GM19328 (cell line): ENCODE data around the gene TBC1D4.
A peak's percentile ranks its signal among the peaks of the same experiment; 100 is the strongest.
"Not testable (repeated sequence)": the region's sequence is repeated elsewhere in the genome, so short reads cannot be mapped to it uniquely, and the experiment has no call there.

Source experiments
- ATAC-seq: cut with Tn5 transposase; IDR thresholded peaks from one replicate; pipeline ENCODE4 v1.9.1; 2021; ENCODE audit warnings: mild to moderate bottlenecking, moderate library complexity; ENCODE audit not compliant: unreplicated experiment

The TBC1D4 gene

DNA sequence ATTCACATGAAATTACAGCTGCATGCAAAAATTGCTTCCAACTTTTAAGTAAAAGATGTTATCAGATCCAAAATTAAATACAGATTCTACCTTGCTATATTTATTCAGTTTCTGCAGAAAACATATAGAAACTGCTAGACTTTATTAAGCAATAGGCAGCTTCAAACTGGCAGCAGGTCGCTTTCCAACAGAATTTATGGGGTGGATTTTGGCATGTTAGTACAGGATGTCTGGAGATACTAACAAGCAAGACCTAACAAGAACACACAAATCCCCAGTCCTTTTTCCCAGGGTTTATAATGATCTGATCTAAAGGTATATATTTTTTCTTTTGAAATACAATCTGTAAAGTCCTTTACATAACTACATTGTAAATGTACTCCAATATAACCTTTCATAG lies 27.5 kb downstream of the TBC1D4 start:
- no peak for ATAC-seq

DNA sequence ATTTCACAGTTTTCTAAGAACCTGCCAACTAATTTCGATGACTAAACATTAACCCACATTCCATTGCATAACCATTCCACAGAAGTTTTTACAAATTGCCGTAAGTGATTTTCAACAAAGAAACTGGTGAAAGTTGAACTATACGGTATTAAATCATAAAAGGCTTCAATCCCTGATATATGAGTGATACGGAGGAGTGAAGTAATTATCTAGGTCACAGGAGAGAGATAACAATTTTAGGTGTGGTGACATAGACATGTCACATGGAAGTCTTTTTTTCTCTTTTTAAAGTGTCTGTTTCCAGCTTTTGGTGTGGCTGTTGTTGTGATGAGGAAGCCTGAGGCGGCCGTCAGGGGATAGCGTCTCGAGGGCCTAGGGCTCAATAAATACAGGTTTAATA lies 29.4 kb downstream of the TBC1D4 start:
- no peak for ATAC-seq

DNA sequence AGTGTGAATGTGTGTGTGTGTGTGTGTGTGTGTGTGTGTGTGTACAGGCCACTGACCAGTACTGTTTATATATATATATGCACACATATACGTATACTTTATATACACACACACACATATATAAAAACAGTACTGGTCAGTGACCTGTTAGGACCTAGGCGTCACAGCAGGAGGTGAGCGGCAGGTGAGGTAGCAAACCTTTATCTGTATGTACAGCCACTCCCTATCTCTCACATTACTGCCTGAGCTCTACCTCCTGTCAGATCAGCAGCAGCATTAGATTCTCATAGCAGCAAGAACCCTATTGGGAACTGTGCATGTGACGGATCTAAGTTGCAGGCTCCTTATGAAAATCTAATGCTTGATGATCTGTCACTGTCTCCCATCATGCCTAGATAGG lies 34.5 kb downstream of the TBC1D4 start:
- ATAC-seq: no peak

DNA sequence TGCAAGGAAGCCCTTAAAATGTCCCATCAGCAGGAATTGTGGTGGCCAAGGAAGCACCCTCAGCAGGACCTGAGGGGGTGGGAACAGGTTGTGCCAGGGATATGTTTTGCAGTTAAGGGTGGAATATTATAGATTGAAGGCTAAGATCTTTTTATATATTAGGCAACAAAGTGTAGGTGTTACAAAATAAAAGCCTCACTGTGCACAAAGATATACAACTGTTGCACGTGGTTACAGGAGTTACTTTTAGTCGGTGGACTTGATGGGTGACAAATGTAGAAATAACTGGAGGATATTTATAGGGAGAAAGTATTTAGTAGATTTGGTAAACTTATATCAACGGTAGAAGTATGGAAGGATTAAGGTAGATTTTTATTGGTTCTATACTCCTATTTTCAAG lies 35.1 kb downstream of the TBC1D4 start:
- ATAC-seq: no peak

DNA sequence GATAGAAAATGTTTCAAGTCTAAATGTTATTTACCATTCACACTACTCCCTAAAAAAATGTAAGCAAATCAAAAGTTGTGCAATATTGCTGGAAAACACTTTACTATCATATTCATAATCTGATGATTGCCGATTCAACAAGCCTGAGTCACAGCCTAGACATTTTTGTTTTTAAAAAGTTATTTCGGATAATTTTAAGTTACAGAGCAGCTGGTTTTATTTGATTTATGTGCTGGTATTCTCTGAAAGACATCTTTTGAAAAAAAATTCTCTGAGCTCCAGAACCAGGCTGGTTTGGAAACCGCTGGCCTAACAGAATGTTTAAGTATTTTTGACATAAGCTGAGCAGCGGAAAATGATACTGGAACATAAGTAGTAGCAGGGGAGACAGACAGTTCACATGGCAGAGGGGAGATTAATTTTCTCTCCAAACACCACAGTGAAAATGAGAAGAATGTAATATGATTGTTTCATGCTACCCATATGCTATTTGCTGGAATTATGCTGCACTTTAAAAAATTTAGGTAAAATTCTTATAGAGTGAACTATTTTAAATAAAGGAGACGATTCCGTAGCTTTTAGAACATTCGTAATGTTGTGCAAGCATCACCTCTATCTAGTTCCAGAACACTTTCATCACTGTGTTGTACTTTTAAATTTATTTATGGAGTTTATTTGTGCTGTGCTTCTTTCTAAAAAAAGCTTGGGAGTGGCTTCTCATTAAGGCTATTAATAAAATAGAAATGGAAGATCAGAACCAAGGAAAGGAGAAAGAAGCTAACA lies 36.1 kb downstream of the TBC1D4 start:
- no peak for ATAC-seq

DNA sequence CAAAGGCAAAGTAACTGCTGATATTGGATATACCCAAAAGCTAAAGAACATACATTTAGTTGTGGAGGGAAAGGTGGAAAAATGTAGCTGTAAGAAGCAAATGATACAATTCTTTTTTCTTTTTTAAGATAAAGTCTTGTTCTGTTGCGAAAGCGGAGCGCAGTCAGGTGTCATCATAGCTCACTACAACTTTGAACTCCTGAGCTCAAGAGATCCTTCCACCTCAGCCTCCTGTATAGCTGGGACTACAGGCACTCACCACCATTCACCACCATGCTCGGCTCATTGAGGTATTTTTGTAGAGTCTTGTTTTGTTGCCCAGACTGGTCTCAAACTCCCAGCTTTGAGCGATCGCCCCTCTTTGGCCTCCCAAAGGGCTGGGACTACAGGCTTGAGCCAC lies 38.0 kb downstream of the TBC1D4 start:
- ATAC-seq: no peak

DNA sequence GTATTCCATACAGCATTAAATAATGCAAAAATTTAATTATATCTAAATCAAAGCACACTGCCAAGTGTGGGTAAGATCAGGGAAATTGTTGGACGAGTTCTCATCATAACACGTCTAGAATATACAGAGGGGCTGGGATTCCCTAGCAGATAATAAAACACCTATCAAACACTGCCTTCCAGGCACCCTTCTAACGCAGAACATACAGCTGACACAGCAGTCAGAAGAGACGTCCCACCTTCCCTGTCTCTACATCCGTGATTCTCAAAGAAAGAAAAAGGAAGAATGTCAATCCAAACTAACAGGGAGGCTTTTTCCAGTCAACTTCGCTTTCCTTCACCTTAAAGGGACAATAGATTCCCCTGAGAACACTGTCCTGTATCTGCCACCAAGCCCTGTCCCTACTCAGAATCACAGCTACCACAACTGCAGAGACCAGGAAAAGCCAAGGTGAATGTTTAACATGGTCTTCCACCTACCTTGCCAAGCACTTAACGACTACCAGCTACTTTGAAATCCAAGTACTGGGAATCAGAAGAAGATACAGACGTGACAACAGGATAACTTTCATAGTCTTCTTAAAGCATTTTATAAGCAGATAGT lies 38.5 kb downstream of the TBC1D4 start:
- ATAC-seq: no peak

DNA sequence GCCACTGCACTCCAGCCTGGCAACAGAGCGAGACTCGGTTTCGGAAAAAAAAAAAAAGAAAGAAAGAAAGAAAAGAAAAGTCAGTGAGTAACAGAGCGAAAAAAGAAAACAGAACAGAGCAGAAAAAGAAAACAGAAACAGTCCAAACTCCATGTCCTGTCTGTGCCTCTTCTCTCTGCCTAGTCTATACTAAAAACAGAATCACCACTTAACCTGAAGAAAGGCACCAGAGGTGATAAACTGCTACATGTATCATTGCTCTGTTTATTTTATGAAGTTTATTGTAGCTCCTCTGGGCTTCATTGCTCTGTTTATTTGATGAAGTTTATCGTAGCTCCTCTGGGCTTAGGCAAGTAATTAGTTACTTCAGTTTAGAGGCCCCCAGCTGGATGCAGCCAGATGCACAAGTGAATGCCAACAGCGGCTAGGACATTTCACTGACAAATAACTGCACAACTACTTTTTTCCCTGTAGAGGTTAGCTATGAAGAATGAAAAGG lies 39.2 kb downstream of the TBC1D4 start:
- ATAC-seq: no peak

DNA sequence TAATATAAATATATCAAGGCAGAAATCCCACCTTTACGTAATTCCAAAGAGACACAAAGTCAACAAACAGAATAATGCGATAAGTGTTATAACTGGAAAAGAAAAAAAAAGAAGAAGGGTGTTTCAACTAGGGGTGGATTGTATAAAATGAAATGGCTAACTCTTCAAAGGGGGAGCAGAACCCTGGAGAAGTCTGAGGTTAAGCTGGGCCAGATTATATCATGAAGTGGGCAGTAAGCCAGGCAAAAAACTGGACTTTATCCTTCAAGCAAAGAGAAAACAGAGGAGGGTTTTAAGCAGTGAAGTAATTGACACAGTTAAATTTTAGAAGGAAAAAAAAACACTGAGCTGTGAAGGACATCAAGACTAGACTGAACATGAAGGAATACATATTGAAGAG lies 41.9 kb downstream of the TBC1D4 start:
- ATAC-seq: no peak

DNA sequence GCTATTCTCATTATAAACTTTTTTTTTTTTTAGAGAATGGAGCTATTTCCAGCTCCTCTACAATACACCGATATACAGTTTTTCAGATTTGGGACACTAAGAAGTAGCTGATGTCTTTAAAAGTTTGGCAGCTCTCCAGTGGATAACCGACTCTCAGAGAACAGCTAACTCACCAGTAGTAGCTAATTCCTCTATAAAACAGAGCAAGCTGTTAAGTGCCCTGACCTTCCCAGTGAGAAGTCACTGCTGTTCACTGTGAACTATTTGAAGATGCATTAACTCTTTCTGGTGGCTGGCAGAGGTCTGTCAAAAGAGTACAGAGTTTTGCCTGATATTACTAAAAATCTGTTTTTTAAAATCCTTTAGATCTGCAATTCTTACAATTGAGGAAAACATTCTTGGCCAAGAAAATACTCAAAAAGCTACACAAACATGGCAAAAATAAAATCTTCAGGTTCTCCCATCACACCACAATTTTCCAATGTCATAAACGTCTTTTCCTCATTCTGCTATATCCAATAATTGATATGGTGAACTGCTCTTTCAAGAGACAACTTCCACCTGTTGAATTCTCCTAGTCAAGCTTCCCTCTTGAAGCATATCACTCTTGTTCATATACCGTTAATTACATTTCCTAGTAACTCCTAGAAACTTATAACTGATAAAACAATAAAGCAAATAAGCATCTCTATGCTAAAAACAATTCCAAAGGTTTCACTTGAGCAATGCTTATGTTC lies 44.2 kb downstream of the TBC1D4 start:
- ATAC-seq: no peak

DNA sequence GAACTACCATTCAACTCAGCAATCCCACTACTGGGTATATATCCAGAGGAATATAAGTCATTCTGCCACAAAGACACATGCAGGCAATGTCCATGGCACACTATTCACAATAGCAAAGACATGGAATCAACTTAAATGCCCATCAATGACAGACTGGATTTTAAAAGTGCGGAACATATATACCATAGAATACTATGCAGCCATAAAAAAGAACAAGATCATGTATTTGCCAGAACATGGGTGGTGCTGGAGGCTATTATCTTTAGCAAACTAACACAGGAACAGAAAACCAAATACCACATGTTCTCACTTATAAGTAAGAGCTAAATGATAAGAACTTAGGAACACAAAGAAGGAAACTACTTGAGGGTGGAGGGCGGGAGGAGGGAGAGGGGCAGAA lies 47.8 kb downstream of the TBC1D4 start:
- ATAC-seq: not testable (repeated sequence)

DNA sequence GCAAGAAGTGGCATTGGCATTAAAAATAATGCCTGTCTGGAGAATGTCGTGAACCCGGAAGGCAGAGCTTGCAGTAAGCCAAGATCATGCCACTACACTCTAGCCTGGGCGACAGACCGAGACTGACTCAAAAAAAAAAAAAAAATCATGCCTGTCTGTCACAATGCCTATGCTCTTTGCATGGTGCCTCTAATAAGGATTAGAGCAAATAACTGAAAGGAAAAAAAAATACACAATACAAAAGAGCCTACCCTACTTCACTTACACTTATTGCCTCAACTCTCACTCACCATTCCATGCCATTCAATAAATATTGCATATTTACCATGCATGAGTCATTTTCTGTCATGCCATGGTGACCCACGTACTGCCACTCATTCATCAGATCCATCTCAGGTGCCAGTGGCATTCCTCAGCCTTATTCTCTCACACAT lies 49.1 kb downstream of the TBC1D4 start:
- ATAC-seq: no peak

DNA sequence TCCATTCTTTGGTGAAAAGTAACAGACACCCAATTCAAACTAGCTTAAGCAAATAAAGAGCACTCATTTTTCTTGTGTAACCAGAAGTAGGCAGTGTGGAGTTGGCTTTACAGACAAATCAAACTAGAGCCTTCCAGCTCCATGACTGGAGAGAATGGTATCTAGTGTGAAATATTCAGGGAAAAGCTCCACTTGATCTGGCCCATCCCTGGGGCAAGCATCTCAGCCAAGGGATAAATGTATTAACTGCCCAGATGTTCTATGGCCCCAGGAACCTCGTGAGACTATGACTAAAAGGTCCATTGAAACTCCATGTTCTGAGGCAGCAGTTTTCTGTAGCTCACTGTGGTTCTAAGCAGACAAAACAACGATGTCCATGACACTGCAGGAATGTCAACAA lies 49.9 kb downstream of the TBC1D4 start:
- no peak for ATAC-seq

DNA sequence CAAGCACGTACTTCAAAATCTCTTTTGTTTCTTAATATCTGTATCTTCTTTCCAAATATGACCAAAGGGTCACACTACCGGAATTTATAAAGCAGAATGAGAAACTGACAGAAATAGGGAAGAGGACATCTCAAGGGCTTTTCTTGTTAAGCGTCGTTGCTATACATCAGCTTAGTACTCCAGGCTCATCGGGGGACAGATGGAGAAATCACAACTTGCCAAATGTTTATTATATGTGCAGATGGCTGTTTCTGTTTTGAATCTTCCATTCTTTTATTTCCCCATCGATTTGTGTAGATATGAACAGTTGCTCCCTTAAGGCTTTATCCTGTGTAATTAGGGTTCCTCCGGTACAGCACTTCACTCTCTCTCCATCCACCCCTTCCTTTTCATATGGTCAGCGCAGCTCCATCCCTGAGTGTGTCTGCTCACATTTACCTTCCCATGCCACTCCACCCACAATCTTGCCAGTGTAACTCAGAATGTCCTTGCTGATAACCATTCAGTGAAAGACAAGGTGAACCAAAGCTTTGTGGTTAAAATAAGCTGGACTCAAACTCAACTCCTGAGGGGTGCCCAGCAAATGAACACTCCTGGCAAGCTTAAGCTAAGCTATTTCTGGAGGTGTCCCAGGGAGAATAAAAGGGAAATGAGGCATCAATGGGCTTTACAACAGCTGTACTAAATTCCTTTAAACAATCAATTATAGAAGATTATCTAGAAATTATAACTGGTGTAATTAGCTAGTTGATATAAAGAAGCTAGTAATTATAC lies 51.3 kb downstream of the TBC1D4 start:
- no peak for ATAC-seq

DNA sequence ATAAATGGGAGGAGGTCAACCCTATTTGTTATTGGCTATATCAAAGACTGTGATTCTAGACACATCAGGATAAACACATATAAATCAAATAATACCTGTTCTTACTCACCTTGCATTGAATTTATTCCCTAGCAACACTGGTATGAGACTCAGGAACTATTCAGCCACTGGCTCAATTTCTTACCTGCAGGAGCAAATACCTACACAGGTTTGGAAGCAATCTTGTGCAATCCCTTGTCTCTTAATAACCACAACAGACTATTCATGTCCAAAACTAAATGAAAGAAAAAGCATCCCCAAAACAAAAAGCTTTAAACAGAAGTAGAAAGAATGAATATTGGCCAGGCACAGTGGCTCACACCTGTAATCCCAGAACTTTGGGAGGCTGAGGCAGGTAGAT lies 55.5 kb downstream of the TBC1D4 start:
- no peak for ATAC-seq

DNA sequence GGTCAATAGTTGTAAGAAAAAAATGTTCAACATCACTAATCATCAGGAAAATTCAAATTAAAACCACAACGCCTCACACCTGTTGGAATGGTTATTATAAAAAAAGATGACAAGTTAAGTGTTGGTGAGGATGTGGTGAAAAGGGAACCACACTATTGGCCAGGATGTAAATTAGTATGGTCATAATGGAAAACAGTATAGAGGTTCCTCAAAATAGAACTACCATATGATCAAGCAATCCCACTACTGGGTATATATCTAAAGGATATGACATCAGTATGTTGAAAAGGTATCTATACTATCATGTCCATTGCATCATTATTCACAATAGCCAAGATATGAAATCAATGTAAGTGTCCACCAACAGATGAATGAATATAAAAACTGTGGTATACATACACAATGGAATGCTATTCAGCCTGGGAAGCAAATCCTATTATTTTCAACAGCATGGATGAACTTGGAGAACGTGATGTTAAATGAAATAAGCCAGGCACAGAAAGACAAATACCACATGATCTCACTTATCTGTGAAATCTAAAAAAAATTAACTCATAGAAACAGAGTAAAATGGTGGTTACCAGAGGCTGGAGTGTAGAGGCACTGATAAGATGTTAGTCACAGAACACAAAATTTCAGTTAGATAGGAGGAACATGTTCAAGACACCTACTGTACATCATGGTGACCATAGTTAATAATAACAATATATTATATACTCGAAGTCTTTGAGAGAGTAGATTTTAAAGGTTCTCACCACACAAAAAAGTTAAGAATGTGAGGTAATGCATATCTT lies 56.6 kb downstream of the TBC1D4 start:
- peak; percentile 87 for ATAC-seq

DNA sequence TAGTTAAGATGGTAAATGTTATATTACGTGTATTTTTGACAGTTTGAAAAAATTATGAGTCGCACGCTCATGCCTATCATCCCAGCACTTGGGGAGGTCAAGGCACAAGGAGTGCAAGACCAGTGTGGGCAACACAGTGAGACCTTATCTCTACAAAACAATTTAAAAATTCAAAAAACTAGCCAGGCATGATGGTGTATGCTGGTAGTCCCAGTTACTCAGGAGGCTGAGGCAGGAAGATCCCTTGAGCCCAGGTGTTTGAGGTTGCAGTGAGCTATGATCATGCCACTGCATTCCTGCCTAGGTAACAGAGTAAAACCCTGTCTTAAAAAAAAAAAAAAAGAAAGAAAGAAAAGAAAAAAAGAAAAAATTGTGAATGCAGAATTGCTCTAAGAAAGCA lies 58.0 kb downstream of the TBC1D4 start:
- ATAC-seq: no peak

DNA sequence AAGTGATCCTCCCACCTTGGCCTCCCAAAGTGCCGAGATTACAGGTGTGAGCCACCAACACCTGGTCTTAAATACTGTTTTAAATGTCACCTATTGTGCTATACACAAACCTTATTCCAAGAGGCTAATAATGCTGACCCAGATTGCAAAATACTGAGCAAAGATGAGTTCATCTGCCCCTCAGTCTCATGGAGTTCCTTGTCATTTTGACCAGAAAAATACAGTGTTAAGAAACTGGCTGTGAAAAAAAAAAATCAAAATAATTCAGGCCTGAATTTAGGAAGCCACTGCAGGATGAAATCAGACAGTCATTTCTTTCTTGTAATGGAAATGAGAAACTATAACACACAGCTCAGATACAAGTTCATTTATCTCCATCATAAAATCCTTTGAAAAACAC lies 59.9 kb downstream of the TBC1D4 start:
- ATAC-seq: no peak

DNA sequence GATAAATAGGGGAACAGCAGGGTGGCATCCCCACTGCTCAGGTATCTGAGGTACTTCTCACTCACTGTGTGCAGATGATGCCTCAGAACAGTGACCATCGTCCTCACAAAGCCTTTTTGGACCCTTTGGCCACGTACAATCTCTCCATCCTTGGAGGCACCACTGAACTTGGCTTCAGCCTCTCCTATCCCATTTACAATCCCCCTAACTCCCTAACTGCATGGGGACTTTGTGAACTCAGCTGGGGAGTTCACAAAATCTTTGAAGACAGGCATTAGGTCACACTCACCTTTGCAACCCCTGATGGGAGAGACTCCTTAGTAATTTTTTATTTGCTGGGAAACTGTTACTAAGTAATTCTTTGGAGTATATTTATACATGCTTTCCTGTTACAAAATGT lies 60.8 kb downstream of the TBC1D4 start:
- ATAC-seq: no peak

DNA sequence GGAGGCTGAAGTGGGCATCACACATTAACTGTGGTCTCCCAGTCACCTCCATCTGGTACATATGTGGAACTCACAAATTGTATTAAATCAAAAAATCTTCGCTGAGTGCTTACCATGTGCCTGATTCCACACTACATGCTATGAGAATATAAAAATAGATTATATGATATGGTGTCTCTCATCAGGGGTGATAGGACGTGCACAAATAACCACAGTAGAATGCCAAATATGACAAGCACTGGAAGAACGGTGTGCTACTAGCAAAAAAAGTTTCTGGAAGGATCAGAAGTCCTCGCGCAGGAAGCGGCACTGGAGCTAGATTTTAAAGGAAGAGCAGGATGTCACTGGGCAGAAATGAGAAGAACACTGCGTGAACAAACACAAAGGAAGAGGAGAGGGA lies 62.3 kb downstream of the TBC1D4 start:
- ATAC-seq: no peak
